ENCODE results near the gene CRB3.

Gene CRB3

GRCh38 chr19:6465006-6465405, 935 bp downstream of the CRB3 start:
- H3K4me3 ChIP-seq (ENCODE audit: low read depth, low read length), result no peak overlapping the region
- no peak for TF ChIP-seq CTCF (IDR thresholded peaks at IDR 0.05; ENCODE audit: low read depth, low read length)

GRCh38 chr19:6465663-6466062, 1.6 kb downstream of the CRB3 start:
- H3K4me3 ChIP-seq (ENCODE audit: low read depth, low read length), result no peak overlapping the region
- no peak for TF ChIP-seq CTCF (IDR thresholded peaks at IDR 0.05; ENCODE audit: low read depth, low read length)

- TF ChIP-seq CTCF (IDR thresholded peaks at IDR 0.05; ENCODE audit: low read depth, low read length), result no peak
Measured at GRCh38 chr19:6466526-6467248, 2.6 kb downstream of the CRB3 start.

GRCh38 chr19:6467384-6467783, 3.3 kb downstream of the CRB3 start:
- no peak overlapping the region for H3K4me3 ChIP-seq (ENCODE audit: low read depth, low read length)
- no peak for TF ChIP-seq CTCF (IDR thresholded peaks at IDR 0.05; ENCODE audit: low read depth, low read length)

More at GRCh38 chr19:6466526-6467248, 2.6 kb downstream of the CRB3 start:
- no peak overlapping the region for H3K4me3 ChIP-seq (ENCODE audit: low read depth, low read length)

GRCh38 chr19:6470173-6470572, 6.1 kb downstream of the CRB3 start:
- TF ChIP-seq CTCF (IDR thresholded peaks at IDR 0.05; ENCODE audit: low read depth, low read length), result no peak

GRCh38 chr19:6471076-6471475, 7.0 kb downstream of the CRB3 start:
- TF ChIP-seq CTCF (IDR thresholded peaks at IDR 0.05; ENCODE audit: low read depth, low read length), result no peak
- H3K4me3 ChIP-seq (ENCODE audit: low read depth, low read length), result no peak overlapping the region

More at GRCh38 chr19:6470173-6470572, 6.1 kb downstream of the CRB3 start:
- H3K4me3 ChIP-seq (ENCODE audit: low read depth, low read length), result no peak overlapping the region

- TF ChIP-seq CTCF (IDR thresholded peaks at IDR 0.05; ENCODE audit: low read depth, low read length), result no peak
- H3K4me3 ChIP-seq (ENCODE audit: low read depth, low read length), result no peak overlapping the region
Measured at GRCh38 chr19:6472713-6473112, 8.6 kb downstream of the CRB3 start.
